T-cell (primary cell): ENCODE results near the gene POC1A. TPM values are rescaled to one million over a fixed set of nuclear protein-coding genes. Genes with fewer than 3 reads are reported as not detected.

ENCODE experiments used
- ATAC-seq, 4 experiments: fragments of 200-7000 bp in 3 of 4; fragments of 150-1000 bp in 1 of 4; cut with Tn5 transposase; replicated peaks in 1 of 4; 1 replicate in 3 of 4; 2 replicates in 1 of 4; pipeline ENCODE4 v1.10.0; 2021; ENCODE audit warnings: moderate library complexity in 3 of 4, mild to moderate bottlenecking in 2 of 4, moderate number of reproducible peaks in 1 of 4
- CTCF ChIA-PET, 2 donors: fragments of 300-600 bp; sonication (Branson Sonifier 250); formaldehyde crosslinking; loops; one replicate each; lab custom pipeline; 2022; ENCODE audit warnings: antibody characterized with exemption in 2 of 2; lab: Charles Lee
- POLR2A ChIA-PET, 2 donors: fragments of 300-600 bp; sonication (Branson Sonifier 250); formaldehyde crosslinking; loops; one replicate each; lab custom pipeline; 2022; ENCODE audit warnings: antibody characterized with exemption in 2 of 2; lab: Charles Lee
- DNase-seq, 35 experiments: peaks; one replicate each; pipeline versions ENCODE4 v3.0.0 to v3.0.0-alpha.2; 2013 to 2023
- H3K27ac ChIP-seq: one replicate; pipeline ENCODE4 v1.5.1; 2013; ENCODE audit warnings: low read length
- H3K27me3 ChIP-seq, 2 experiments: replicated peaks in 1 of 2; 1 replicate in 1 of 2; 2 replicates in 1 of 2; pipeline versions ENCODE4 v1.6.1 to v1.7.0; 2013; ENCODE audit warnings: low read length in 1 of 2, mixed read lengths in 1 of 2; ENCODE audit not compliant: control insufficient read depth in 2 of 2, insufficient read depth in 2 of 2; ENCODE audit errors: extremely low read depth in 1 of 2
- H3K36me3 ChIP-seq, 2 donors: 1 replicate in 1 of 2; 2 replicates in 1 of 2; pipeline versions ENCODE4 v1.6.1 to v1.7.0; 2013; ENCODE audit warnings: low read length in 1 of 2; ENCODE audit not compliant: control insufficient read depth in 2 of 2, insufficient read depth in 1 of 2; ENCODE audit errors: extremely low read depth in 1 of 2
- H3K4me1 ChIP-seq, 2 experiments: 1 replicate in 1 of 2; 2 replicates in 1 of 2; pipeline versions ENCODE4 v1.6.1 to v1.7.0; 2013; ENCODE audit warnings: low read length in 2 of 2, mixed read lengths in 1 of 2; ENCODE audit not compliant: insufficient read depth in 2 of 2, control insufficient read depth in 1 of 2; ENCODE audit errors: extremely low read depth in 1 of 2
- H3K4me3 ChIP-seq, 2 donors: 1 replicate in 1 of 2; 2 replicates in 1 of 2; pipeline versions ENCODE4 v1.5.1 to v1.7.0; 2013; ENCODE audit warnings: mild to moderate bottlenecking in 2 of 2, low read length in 1 of 2, moderate library complexity in 1 of 2; ENCODE audit not compliant: control insufficient read depth in 1 of 2; ENCODE audit errors: extremely low read depth in 1 of 2
- H3K9me3 ChIP-seq: 2 replicates; pipeline ENCODE4 v1.7.0; 2013
- H3K27ac Mint-ChIP-seq, 2 donors: one replicate each; pipeline ENCODE4 v1.8.0; 2020 to 2021; ENCODE audit warnings: mild to moderate bottlenecking in 2 of 2, mixed read lengths in 2 of 2
- H3K27me3 Mint-ChIP-seq, 2 donors: one replicate each; pipeline ENCODE4 v1.8.0; 2021 to 2022; ENCODE audit warnings: mixed read lengths in 2 of 2
- H3K36me3 Mint-ChIP-seq: one replicate; pipeline ENCODE4 v1.8.0; 2021; ENCODE audit warnings: mixed read lengths
- H3K4me1 Mint-ChIP-seq, 3 donors: one replicate each; pipeline ENCODE4 v1.8.0; 2020 to 2022; ENCODE audit warnings: mixed read lengths in 3 of 3, mild to moderate bottlenecking in 1 of 3
- H3K4me3 Mint-ChIP-seq, 3 donors: one replicate each; pipeline ENCODE4 v1.8.0; 2020 to 2022; ENCODE audit warnings: mild to moderate bottlenecking in 3 of 3, mixed read lengths in 3 of 3, moderate library complexity in 3 of 3
- H3K9me3 Mint-ChIP-seq, 3 donors: one replicate each; pipeline ENCODE4 v1.8.0; 2020 to 2022; ENCODE audit warnings: mixed read lengths in 3 of 3
- WGBS: methylation state at CpG from one replicate; pipeline ENCODE4 v1.1.5; 2013; ENCODE audit warnings: missing lambda C conversion rate; ENCODE audit not compliant: insufficient coverage; 5-methylcytosine and 5-hydroxymethylcytosine counted together
- total RNA-seq, 35 experiments: library from RNA in 6 of 35; stranded (reverse) in 6 of 35; fragments of 120-200 nt in 1 of 35; gene quantifications; one replicate each; pipeline versions ENCODE4 v1.2.1 to v1.2.4 and lab custom pipeline; 2013 to 2026

POC1A gene
- total RNA-seq, 5 donors from 2014 or later (not counting 1 experiment from before 2014, with no cell fraction given): 0.91 to 1.9 (median 1.7) TPM

DNA sequence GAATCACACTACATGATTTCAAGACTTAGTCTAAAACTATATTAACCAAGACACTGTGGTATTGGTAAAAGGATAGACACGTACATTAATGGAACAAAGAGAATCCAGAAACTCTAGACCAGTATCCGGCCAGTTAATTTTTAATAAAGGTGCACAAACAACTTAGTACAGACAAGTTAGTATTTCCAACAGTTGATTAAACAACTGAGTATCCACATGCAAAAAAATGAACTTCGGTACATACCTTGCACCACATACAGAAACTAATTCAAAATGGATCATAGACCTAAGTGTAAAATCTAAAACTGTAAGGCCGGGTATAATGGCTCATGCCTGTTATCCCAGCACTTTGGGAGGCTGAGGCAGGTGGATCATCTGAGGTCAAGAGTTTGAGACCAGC lies 51.3 kb downstream of the POC1A start:
- H3K27ac Mint-ChIP-seq: no peak overlapping the region
- H3K27me3 Mint-ChIP-seq: no peaks in the 10 kb centered on the region
- H3K9me3 Mint-ChIP-seq: peaks cover 8 to 16% (median 9%) of the 10 kb centered on the region in 3 donors
- DNase-seq (no peak), ATAC-seq (no peak)
- CTCF ChIA-PET: no interaction called here
- H3K4me1 Mint-ChIP-seq: no peaks in the 10 kb centered on the region
- H3K4me3 ChIP-seq: no peak overlapping the region
- POLR2A ChIA-PET: no interaction called here
- no peaks in the 10 kb centered on the region for H3K27me3 ChIP-seq
- no peaks in the 10 kb centered on the region for H3K9me3 ChIP-seq
- H3K4me3 Mint-ChIP-seq: no peak overlapping the region
- no peaks in the 10 kb centered on the region for H3K36me3 ChIP-seq
- H3K36me3 Mint-ChIP-seq: peaks cover 11% of the 10 kb centered on the region
- 92% methylated on average over 2 of the region's 4 CpGs for WGBS
- H3K27ac ChIP-seq: no peak overlapping the region
- H3K4me1 ChIP-seq: no peaks in the 10 kb centered on the region

DNA sequence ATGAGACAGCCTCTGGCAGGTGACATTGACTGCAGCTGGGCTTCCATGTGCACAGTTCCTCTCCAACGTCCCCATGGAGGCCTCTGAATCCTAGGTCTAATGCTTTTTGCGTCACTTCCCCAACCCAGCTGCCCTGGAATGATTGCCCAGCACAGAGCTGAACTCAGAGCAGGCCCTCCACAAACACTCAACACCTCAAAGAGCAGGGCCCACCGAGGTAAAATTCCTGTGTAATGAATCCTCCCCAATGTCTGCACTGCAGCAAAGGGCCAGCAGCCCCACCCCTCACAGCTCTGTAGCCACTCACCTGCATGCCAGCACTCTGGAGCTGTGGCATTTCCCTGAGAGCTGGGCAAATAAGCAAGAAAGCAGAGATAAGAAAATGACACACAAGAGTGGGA lies 55.2 kb downstream of the POC1A start:
- Mint-ChIP-seq H3K27ac (no peak overlapping the region), H3K9me3 (peaks cover 8 to 16% (median 9%) of the 10 kb centered on the region in 3 donors), H3K27me3 (no peaks in the 10 kb centered on the region), H3K4me3 (no peak overlapping the region), H3K36me3 (peaks cover 11% of the 10 kb centered on the region), H3K4me1 (no peaks in the 10 kb centered on the region)
- Histone ChIP-seq H3K4me3 (no peak overlapping the region), H3K27me3 (no peaks in the 10 kb centered on the region), H3K4me1 (no peaks in the 10 kb centered on the region), H3K36me3 (no peaks in the 10 kb centered on the region), H3K27ac (no peak overlapping the region), H3K9me3 (no peaks in the 10 kb centered on the region)
- DNase-seq (no peak), ATAC-seq (no peak)
- ChIA-PET CTCF (no interaction called here), POLR2A (no interaction called here)
- WGBS: 91% methylated on average over 2 of the region's 3 CpGs

DNA sequence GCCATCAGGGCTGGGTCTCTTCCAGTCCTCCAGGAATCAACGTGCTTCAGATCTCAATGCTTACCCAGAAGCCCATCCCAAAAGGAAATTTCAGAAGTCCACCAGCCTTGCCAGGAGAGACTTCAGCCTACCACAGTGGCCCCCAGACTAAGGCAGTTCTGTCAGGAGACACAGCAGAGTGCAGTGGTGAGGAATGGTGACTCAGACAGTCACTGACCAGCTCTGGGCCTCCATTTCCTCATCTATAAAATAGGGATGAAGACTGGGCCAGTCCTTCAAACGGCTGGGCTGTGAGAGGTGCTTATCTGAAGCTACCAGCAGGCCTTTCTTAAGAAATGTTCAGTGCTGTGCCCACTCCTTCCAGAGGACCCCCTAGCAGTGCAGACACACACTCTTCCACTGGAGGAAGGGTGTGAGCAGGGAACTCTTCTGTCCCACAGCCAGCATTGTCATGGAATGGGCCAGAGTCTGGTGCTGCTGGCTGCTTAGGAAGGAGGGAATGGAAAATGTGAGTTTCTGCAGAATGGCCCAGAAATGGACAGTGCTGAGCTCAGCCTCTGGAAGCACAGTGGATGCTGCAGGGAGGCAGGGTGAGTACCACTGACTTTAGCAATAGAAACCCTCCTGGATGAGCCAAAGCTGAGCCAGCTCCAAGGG lies 56.2 kb downstream of the POC1A start:
- peaks cover 11% of the 10 kb centered on the region for H3K36me3 Mint-ChIP-seq
- 100% methylated on average over 1 of the region's 2 CpGs for WGBS
- Histone ChIP-seq H3K4me3 (no peak overlapping the region), H3K36me3 (no peaks in the 10 kb centered on the region), H3K27ac (no peak overlapping the region), H3K4me1 (no peaks in the 10 kb centered on the region), H3K27me3 (no peaks in the 10 kb centered on the region), H3K9me3 (no peaks in the 10 kb centered on the region)
- H3K27me3 Mint-ChIP-seq: no peaks in the 10 kb centered on the region
- no peaks in the 10 kb centered on the region for H3K4me1 Mint-ChIP-seq
- ATAC-seq (no peak), DNase-seq (no peak)
- H3K4me3 Mint-ChIP-seq: no peak overlapping the region
- ChIA-PET CTCF (no interaction called here), POLR2A (no interaction called here)
- H3K9me3 Mint-ChIP-seq: peaks cover 8 to 16% (median 9%) of the 10 kb centered on the region in 3 donors
- H3K27ac Mint-ChIP-seq: no peak overlapping the region

DNA sequence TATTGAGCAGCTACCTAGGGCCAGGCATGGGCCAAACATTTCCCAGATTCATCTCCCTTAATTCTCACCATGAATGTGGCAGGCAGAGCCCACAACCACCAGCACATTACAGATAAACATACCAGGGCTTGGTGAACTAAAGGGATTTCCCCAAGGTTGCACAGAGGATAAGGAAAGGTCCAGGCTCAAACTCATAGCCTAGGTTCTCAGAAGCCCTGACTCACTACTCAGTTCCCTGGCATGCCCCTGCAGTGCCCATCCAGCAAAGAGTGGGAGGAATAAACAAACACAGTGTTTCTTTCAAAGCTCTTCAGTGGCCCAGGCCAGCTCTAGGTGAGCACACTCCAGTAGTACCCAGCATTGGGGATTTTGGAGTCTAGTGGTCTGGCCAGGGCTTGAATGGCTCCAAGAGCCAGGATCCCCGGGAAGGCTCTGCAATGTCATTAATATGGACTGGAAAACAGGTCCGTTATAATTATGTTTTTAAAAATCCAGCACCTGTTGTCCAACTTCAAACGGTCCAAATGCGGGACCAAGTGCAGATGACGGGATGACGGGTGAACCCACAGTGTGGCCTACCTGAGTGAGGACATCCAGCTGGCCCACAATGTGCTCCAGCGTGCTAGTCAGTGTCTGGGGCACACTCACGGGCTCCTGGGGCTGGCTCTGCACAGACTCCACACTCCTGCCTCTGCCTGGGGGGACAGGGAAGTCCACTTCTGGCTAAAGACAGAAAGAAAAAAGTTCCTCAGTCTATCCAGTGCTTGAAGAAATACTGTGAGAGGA lies 58.0 kb downstream of the POC1A start:
- Mint-ChIP-seq H3K4me3 (no peak overlapping the region), H3K36me3 (peaks cover 11% of the 10 kb centered on the region), H3K27ac (no peak overlapping the region), H3K9me3 (peaks cover 5 to 11% (median 8%) of the 10 kb centered on the region in 3 donors), H3K4me1 (no peaks in the 10 kb centered on the region), H3K27me3 (no peaks in the 10 kb centered on the region)
- no peak overlapping the region for H3K27ac ChIP-seq
- no peaks in the 10 kb centered on the region for H3K36me3 ChIP-seq
- no peaks in the 10 kb centered on the region for H3K9me3 ChIP-seq
- ATAC-seq (no peak), DNase-seq (no peak)
- ChIA-PET POLR2A (no interaction called here), CTCF (no interaction called here)
- 94% methylated on average over 7 of the region's 8 CpGs for WGBS
- no peaks in the 10 kb centered on the region for H3K27me3 ChIP-seq
- H3K4me3 ChIP-seq: no peak overlapping the region
- no peaks in the 10 kb centered on the region for H3K4me1 ChIP-seq

DNA sequence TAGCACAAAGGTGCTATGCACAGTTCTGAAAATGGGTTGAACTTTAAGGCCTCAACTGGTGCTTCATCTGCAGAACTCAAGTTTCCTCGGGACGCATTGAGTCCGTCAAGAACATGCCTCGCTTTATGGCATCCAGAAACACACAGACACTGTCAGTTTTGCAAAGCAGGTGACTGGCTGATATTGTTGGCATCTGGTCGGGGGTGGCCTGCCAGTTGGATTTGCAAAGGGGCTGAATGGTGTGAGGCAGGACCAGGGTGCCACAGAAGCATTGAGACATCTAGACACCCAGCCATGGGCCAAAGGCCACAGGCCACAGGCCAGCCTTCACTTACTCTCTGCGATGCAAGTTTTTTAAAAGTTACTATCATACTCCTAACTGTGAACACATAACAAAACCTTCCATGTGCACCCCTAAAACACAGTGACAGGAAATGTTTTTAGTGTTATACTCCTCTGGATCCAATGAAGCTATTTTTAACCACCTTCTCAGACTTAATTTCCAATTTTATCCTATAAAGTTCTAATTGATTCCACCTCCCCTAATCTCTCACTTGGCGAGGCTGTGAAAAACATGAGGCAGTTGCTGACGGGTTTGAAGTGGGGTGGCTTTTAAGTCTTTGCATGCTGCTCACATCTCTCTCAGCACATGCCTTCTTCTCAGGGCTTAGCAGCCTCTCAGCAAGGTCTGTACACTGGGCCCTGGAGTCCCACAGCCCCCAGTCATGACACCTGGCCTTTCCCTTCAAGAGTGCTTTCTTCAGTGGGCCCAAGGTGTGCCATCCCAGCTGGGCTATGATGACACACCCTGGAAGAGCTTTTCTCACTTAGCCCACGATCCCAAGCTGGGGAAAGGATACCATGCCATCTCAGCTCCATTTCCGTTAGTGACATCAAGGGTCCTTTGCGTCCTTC lies 59.4 kb downstream of the POC1A start:
- POLR2A ChIA-PET: no interaction called here
- Histone ChIP-seq H3K4me3 (no peak overlapping the region), H3K27me3 (no peaks in the 10 kb centered on the region), H3K27ac (no peak overlapping the region), H3K4me1 (no peaks in the 10 kb centered on the region), H3K9me3 (no peaks in the 10 kb centered on the region), H3K36me3 (no peaks in the 10 kb centered on the region)
- Mint-ChIP-seq H3K9me3 (no peaks in the 10 kb centered on the region), H3K4me3 (no peak overlapping the region), H3K4me1 (no peaks in the 10 kb centered on the region), H3K27ac (no peak overlapping the region), H3K27me3 (no peaks in the 10 kb centered on the region), H3K36me3 (peaks cover under 1% of the 10 kb centered on the region)
- CTCF ChIA-PET: no interaction called here
- WGBS: 100% methylated on average over 6 of the region's 11 CpGs
- ATAC-seq (no peak), DNase-seq (no peak)

DNA sequence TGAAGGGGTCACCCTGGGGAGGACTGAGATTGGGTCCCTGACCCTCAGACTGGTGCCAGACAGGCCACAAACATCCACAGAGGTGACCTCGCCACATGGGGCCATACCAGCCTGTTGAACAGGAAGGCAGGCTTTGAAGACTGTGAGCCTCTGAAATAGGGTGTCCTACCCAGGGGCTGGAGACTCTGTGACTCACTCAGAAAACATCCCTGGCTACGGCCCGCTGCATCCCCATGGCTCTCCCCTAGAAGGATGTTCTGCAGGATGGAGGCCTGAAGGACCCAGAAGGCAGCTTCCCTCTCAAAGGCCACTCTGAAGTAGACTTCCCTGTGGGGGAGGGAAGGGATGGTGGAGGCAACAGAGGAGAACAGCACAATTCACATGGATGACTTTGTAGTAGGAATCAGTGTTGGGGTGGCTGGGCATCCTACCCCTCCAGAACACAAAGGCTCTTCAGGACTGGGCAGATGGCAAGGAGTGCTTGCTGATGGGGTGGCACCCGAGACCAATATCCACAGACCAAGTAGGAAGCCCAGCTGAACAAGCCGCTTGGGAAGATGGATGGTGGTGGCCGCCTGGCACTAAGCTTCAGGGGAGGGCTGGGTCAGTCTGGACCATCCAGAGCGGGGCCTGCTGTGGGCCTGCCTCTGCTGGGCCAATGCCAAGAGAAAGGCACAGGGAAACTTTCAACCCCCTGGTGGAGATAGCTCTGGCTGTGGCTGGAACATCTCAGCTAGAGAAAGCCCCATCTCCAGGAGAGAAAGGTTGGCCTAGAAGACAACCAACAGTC lies 60.3 kb downstream of the POC1A start:
- POLR2A ChIA-PET: no interaction called here
- ATAC-seq (no peak), DNase-seq (no peak)
- Histone ChIP-seq H3K4me3 (no peak overlapping the region), H3K4me1 (no peaks in the 10 kb centered on the region), H3K27ac (no peak overlapping the region), H3K27me3 (no peaks in the 10 kb centered on the region), H3K36me3 (no peaks in the 10 kb centered on the region), H3K9me3 (no peaks in the 10 kb centered on the region)
- CTCF ChIA-PET: no interaction called here
- no peak overlapping the region for H3K4me3 Mint-ChIP-seq
- H3K27ac Mint-ChIP-seq: no peak overlapping the region
- WGBS: 100% methylated on average over 5 of the region's 7 CpGs
- no peaks in the 10 kb centered on the region for H3K27me3 Mint-ChIP-seq
- H3K4me1 Mint-ChIP-seq: no peaks in the 10 kb centered on the region
- no peaks in the 10 kb centered on the region for H3K36me3 Mint-ChIP-seq
- H3K9me3 Mint-ChIP-seq: no peaks in the 10 kb centered on the region
